Fibroblast of lung (primary cell): ENCODE measurements around the gene STK32B. TPM values are rescaled to one million over a fixed set of nuclear protein-coding genes. Genes with fewer than 3 reads are reported as not detected.

Experiments used
- DNase-seq, 2 donors: peaks; one replicate each; pipeline versions ENCODE4 v3.0.0 to v3.0.0-alpha.2; 2010; ENCODE audit warnings: low read depth in 2 of 2
- H2AFZ ChIP-seq: 2 replicates; pipeline ENCODE4 v1.5.1; 2012; ENCODE audit warnings: low read length, control low read depth, inconsistent platforms
- H3K27ac ChIP-seq: 2 replicates; pipeline ENCODE4 v1.5.1; 2011; ENCODE audit warnings: low read length, control low read depth; ENCODE audit not compliant: insufficient read depth
- H3K27me3 ChIP-seq: 2 replicates; pipeline ENCODE4 v1.5.1; 2011; ENCODE audit warnings: mild to moderate bottlenecking, low read length; ENCODE audit not compliant: control insufficient read depth, insufficient read depth
- H3K36me3 ChIP-seq: 2 replicates; pipeline ENCODE4 v1.5.1; 2011; ENCODE audit warnings: low read length; ENCODE audit not compliant: control insufficient read depth, insufficient read depth
- H3K4me1 ChIP-seq: 2 replicates; pipeline ENCODE4 v1.5.1; 2011; ENCODE audit warnings: low read length; ENCODE audit not compliant: control insufficient read depth, insufficient read depth; ENCODE audit errors: extremely low read depth
- H3K4me2 ChIP-seq: 2 replicates; pipeline ENCODE4 v1.5.1; 2011; ENCODE audit warnings: low read length, control low read depth; ENCODE audit not compliant: insufficient read depth; ENCODE audit errors: extremely low read depth
- H3K4me3 ChIP-seq, 4 experiments: fragments of 200-600 bp in 1 of 4; sonication (generic) in 1 of 4; replicated peaks in 1 of 4; 2 replicates each; pipeline ENCODE4 v1.5.1; 2011 to 2016; ENCODE audit warnings: low read length in 4 of 4, low read depth in 3 of 4, mild to moderate bottlenecking in 3 of 4, control low read depth in 2 of 4, inconsistent platforms in 1 of 4, mixed read lengths in 1 of 4; ENCODE audit not compliant: insufficient read depth in 1 of 4; ENCODE audit errors: control extremely low read depth in 1 of 4
- H3K79me2 ChIP-seq: 2 replicates; pipeline ENCODE4 v1.5.1; 2012; ENCODE audit warnings: mild to moderate bottlenecking, low read length, inconsistent platforms; ENCODE audit not compliant: control insufficient read depth, insufficient read depth
- H3K9ac ChIP-seq: 2 replicates; pipeline ENCODE4 v1.5.1; 2011; ENCODE audit warnings: mild to moderate bottlenecking, low read length, control low read depth; ENCODE audit not compliant: insufficient read depth
- H3K9me3 ChIP-seq: 2 replicates; pipeline ENCODE4 v1.5.1; 2012; ENCODE audit warnings: low read depth, low read length; ENCODE audit not compliant: control insufficient read depth, insufficient read depth
- H4K20me1 ChIP-seq: 2 replicates; pipeline ENCODE4 v1.5.1; 2011; ENCODE audit warnings: low read length; ENCODE audit not compliant: control insufficient read depth, insufficient read depth; ENCODE audit errors: extremely low read depth
- CTCF ChIP-seq, 2 donors: IDR thresholded peaks in 1 of 2; conservative IDR thresholded peaks in 1 of 2; 1 replicate in 1 of 2; 2 replicates in 1 of 2; pipeline ENCODE4 v1.5.1; 2011 to 2012; ENCODE audit warnings: low read length in 2 of 2, control low read depth in 1 of 2, inconsistent platforms in 1 of 2, low read depth in 1 of 2, mild to moderate bottlenecking in 1 of 2
- EZH2 ChIP-seq: IDR thresholded peaks from 2 replicates; pipeline ENCODE4 v1.5.1; 2012; ENCODE audit warnings: low read length, control low read depth, mild to moderate bottlenecking; ENCODE audit errors: missing control alignments
- polyA plus RNA-seq, 2 donors: library from polyadenylated mRNA; depleted of rRNA in 1 of 2; stranded (reverse) in 1 of 2; unstranded in 1 of 2; fragments of >200 nt; gene quantifications; 2 replicates each; pipeline ENCODE4 v1.2.1, GENCODE V29; 2011 to 2012; ENCODE audit warnings: missing spikeins in 1 of 2
- total RNA-seq: library from RNA; depleted of rRNA; stranded (reverse); fragments of >200 nt; gene quantifications from 2 replicates; pipeline ENCODE4 v1.2.1, GENCODE V29; 2014

Gene STK32B
- total and polyA plus RNA-seq, 2 donors (not counting 1 experiment from before 2014, with no cell fraction given), result 0.50 to 1.4 TPM

- Histone ChIP-seq H3K9me3 (no peaks in the 10 kb centered on the region), H3K36me3 (no peaks in the 10 kb centered on the region), H3K79me2 (no peaks in the 10 kb centered on the region), H3K4me3 (no peak overlapping the region), H3K4me2 (no peak overlapping the region), H4K20me1 (no peaks in the 10 kb centered on the region), H3K9ac (no peak overlapping the region), H3K27me3 (no peaks in the 10 kb centered on the region), H2AFZ (no peak overlapping the region), H3K4me1 (no peaks in the 10 kb centered on the region), H3K27ac (no peak overlapping the region)
- DNase-seq, result no peak
- TF ChIP-seq EZH2 (no peak), CTCF (conservative IDR thresholded peaks at IDR 0.05 in 1 of 2, IDR thresholded peaks at IDR 0.05 in 1 of 2; ENCODE audit: low read depth in 1 of 2, low read length in 2 of 2) (no peak)
Observed at GRCh38 chr4:5497489-5497888, 446.2 kb downstream of the STK32B start.

- Histone ChIP-seq H3K27ac (no peak overlapping the region), H3K9me3 (no peaks in the 10 kb centered on the region), H2AFZ (no peak overlapping the region), H3K36me3 (no peaks in the 10 kb centered on the region), H3K4me3 (no peak overlapping the region), H3K9ac (no peak overlapping the region), H3K4me1 (no peaks in the 10 kb centered on the region), H3K4me2 (no peak overlapping the region), H4K20me1 (no peaks in the 10 kb centered on the region), H3K79me2 (no peaks in the 10 kb centered on the region), H3K27me3 (no peaks in the 10 kb centered on the region)
- DNase-seq, result peak; percentile 14 to 30
- no peak for TF ChIP-seq CTCF (conservative IDR thresholded peaks at IDR 0.05 in 1 of 2, IDR thresholded peaks at IDR 0.05 in 1 of 2; ENCODE audit: low read depth in 1 of 2, low read length in 2 of 2)
- no peak for TF ChIP-seq EZH2
Observed at GRCh38 chr4:5500165-5500564, 448.9 kb downstream of the STK32B start.

GRCh38 chr4:5503336-5503936, 452.2 kb downstream of the STK32B start:
- H3K4me1 ChIP-seq, result no peaks in the 10 kb centered on the region
- H3K9ac ChIP-seq, result no peak overlapping the region
- H3K27me3 ChIP-seq, result no peaks in the 10 kb centered on the region
- H3K27ac ChIP-seq, result no peak overlapping the region
- no peaks in the 10 kb centered on the region for H3K9me3 ChIP-seq
- no peaks in the 10 kb centered on the region for H3K36me3 ChIP-seq
- TF ChIP-seq EZH2 (no peak), CTCF (conservative IDR thresholded peaks at IDR 0.05 in 1 of 2, IDR thresholded peaks at IDR 0.05 in 1 of 2; ENCODE audit: low read depth in 1 of 2, low read length in 2 of 2) (no peak)
- H3K4me2 ChIP-seq, result no peak overlapping the region
- H2AFZ ChIP-seq, result no peak overlapping the region
- no peak overlapping the region for H3K4me3 ChIP-seq
- DNase-seq, result no peak
- no peaks in the 10 kb centered on the region for H3K79me2 ChIP-seq
- no peaks in the 10 kb centered on the region for H4K20me1 ChIP-seq
